GM23338 (cell line): ENCODE results near the gene PRRG3.

Source experiments
- EZH2phosphoT487 ChIP-seq: fragments of 200-600 bp; sonication (generic); IDR thresholded peaks from one replicate; pipeline ENCODE4 v1.8.1; 2018; ENCODE audit warnings: antibody characterized with exemption; ENCODE audit not compliant: unreplicated experiment
- POLR2AphosphoS5 ChIP-seq: IDR thresholded peaks from 2 replicates; pipeline ENCODE4 v1.6.1; 2016; ENCODE audit warnings: antibody characterized with exemption, low read depth
- TF ChIP-seq, protein P1 (sequence below), 2 experiments: fragments of 200-600 bp in 1 of 2; sonication (generic) in 1 of 2; conservative IDR thresholded peaks; 2 replicates each; pipeline versions ENCODE4 v1.5.1 to v1.6.1; 2016 to 2017; ENCODE audit warnings: antibody characterized with exemption in 2 of 2, low read depth in 2 of 2, mild to moderate bottlenecking in 2 of 2, moderate library complexity in 1 of 2
- TF ChIP-seq, protein P2 (sequence below): IDR thresholded peaks from 2 replicates; pipeline ENCODE4 v1.6.1; 2016; ENCODE audit warnings: antibody characterized with exemption
- TF ChIP-seq, protein P3 (sequence below): IDR thresholded peaks from one replicate; pipeline ENCODE4 v1.6.1; 2018; ENCODE audit warnings: antibody characterized with exemption; ENCODE audit not compliant: unreplicated experiment

DNA sequence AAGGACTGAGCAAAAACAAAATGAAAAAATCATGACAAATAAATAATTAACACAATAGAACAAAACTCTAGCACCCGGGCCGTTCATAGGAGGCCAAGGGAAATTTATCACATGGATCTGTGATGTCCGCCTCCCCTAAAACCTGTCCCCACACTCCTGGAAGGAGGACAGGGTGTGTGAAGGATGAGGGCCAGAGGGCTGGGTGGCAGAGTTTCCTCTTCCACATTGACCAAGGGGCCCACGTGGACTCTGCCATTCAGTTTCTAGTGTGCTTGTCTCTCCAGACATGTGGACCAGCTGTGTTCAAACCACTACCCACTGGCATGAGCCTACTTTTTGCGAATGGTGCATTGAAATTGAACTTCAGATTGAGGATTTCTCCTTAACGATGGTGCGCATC is 6.3 kb downstream of the PRRG3 start:
- TF ChIP-seq, protein P1, sequence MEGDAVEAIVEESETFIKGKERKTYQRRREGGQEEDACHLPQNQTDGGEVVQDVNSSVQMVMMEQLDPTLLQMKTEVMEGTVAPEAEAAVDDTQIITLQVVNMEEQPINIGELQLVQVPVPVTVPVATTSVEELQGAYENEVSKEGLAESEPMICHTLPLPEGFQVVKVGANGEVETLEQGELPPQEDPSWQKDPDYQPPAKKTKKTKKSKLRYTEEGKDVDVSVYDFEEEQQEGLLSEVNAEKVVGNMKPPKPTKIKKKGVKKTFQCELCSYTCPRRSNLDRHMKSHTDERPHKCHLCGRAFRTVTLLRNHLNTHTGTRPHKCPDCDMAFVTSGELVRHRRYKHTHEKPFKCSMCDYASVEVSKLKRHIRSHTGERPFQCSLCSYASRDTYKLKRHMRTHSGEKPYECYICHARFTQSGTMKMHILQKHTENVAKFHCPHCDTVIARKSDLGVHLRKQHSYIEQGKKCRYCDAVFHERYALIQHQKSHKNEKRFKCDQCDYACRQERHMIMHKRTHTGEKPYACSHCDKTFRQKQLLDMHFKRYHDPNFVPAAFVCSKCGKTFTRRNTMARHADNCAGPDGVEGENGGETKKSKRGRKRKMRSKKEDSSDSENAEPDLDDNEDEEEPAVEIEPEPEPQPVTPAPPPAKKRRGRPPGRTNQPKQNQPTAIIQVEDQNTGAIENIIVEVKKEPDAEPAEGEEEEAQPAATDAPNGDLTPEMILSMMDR (conservative IDR thresholded peaks at IDR 0.05; ENCODE audit: low read depth in 2 of 2) = no peak
- TF ChIP-seq POLR2AphosphoS5 = no peak
- TF ChIP-seq, protein P2, sequence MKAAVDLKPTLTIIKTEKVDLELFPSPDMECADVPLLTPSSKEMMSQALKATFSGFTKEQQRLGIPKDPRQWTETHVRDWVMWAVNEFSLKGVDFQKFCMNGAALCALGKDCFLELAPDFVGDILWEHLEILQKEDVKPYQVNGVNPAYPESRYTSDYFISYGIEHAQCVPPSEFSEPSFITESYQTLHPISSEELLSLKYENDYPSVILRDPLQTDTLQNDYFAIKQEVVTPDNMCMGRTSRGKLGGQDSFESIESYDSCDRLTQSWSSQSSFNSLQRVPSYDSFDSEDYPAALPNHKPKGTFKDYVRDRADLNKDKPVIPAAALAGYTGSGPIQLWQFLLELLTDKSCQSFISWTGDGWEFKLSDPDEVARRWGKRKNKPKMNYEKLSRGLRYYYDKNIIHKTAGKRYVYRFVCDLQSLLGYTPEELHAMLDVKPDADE = no peak
- TF ChIP-seq EZH2phosphoT487 = no peak
- TF ChIP-seq, protein P3, sequence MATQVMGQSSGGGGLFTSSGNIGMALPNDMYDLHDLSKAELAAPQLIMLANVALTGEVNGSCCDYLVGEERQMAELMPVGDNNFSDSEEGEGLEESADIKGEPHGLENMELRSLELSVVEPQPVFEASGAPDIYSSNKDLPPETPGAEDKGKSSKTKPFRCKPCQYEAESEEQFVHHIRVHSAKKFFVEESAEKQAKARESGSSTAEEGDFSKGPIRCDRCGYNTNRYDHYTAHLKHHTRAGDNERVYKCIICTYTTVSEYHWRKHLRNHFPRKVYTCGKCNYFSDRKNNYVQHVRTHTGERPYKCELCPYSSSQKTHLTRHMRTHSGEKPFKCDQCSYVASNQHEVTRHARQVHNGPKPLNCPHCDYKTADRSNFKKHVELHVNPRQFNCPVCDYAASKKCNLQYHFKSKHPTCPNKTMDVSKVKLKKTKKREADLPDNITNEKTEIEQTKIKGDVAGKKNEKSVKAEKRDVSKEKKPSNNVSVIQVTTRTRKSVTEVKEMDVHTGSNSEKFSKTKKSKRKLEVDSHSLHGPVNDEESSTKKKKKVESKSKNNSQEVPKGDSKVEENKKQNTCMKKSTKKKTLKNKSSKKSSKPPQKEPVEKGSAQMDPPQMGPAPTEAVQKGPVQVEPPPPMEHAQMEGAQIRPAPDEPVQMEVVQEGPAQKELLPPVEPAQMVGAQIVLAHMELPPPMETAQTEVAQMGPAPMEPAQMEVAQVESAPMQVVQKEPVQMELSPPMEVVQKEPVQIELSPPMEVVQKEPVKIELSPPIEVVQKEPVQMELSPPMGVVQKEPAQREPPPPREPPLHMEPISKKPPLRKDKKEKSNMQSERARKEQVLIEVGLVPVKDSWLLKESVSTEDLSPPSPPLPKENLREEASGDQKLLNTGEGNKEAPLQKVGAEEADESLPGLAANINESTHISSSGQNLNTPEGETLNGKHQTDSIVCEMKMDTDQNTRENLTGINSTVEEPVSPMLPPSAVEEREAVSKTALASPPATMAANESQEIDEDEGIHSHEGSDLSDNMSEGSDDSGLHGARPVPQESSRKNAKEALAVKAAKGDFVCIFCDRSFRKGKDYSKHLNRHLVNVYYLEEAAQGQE = no peak
